Measurements from ENCODE around the gene TEX19. TPM values are rescaled to one million over a fixed set of nuclear protein-coding genes. Genes with fewer than 3 reads are reported as not detected.

Gene TEX19
- total RNA-seq, 2 experiments from 2014 or later, result not detected

GRCh38 chr17:82386255-82386831 is 27.3 kb downstream of the TEX19 start:
- ATAC-seq (ENCODE audit: low read depth), result no peak
- H3K9me3 Mint-ChIP-seq, result no peaks in the 10 kb centered on the region
- H3K4me1 Mint-ChIP-seq, result no peaks in the 10 kb centered on the region
- no peak overlapping the region for H3K27ac Mint-ChIP-seq
- DNase-seq, result no peak
- peaks cover 2% of the 10 kb centered on the region for H3K27me3 Mint-ChIP-seq
- no peak overlapping the region for H3K4me3 Mint-ChIP-seq
- POLR2A ChIA-PET, result no interaction called here
- H3K36me3 Mint-ChIP-seq, result no peaks in the 10 kb centered on the region

GRCh38 chr17:82386881-82387704 is 28.0 kb downstream of the TEX19 start:
- no peaks in the 10 kb centered on the region for H3K4me1 Mint-ChIP-seq
- no peak for DNase-seq
- H3K9me3 Mint-ChIP-seq, result no peaks in the 10 kb centered on the region
- H3K27me3 Mint-ChIP-seq, result peaks cover 2% of the 10 kb centered on the region
- POLR2A ChIA-PET, result interaction anchor here (0.6 kb wide), 1 partner anchor 15 kb away, joined by 3 read pairs; no protein-coding TSS in a partner anchor
- no peak for ATAC-seq (ENCODE audit: low read depth)
- no peak overlapping the region for H3K4me3 Mint-ChIP-seq
- no peak overlapping the region for H3K27ac Mint-ChIP-seq
- H3K36me3 Mint-ChIP-seq, result no peaks in the 10 kb centered on the region

- DNase-seq (no peak), ATAC-seq (ENCODE audit: low read depth) (no peak)
- Mint-ChIP-seq H3K4me1 (no peaks in the 10 kb centered on the region), H3K36me3 (no peaks in the 10 kb centered on the region), H3K9me3 (no peaks in the 10 kb centered on the region), H3K27me3 (peaks cover 2% of the 10 kb centered on the region), H3K4me3 (no peak overlapping the region), H3K27ac (no peak overlapping the region)
- POLR2A ChIA-PET, result interaction anchor here (0.6 kb wide), 1 partner anchor 14 kb away, joined by 3 read pairs; no protein-coding TSS in a partner anchor
Observed at GRCh38 chr17:82387705-82388106, 28.7 kb downstream of the TEX19 start.

GRCh38 chr17:82388223-82388921 is 29.3 kb downstream of the TEX19 start:
- H3K4me3 Mint-ChIP-seq, result no peak overlapping the region
- ATAC-seq (ENCODE audit: low read depth) (no peak), DNase-seq (no peak)
- no peak overlapping the region for H3K27ac Mint-ChIP-seq
- no peaks in the 10 kb centered on the region for H3K9me3 Mint-ChIP-seq
- no peaks in the 10 kb centered on the region for H3K36me3 Mint-ChIP-seq
- H3K4me1 Mint-ChIP-seq, result no peaks in the 10 kb centered on the region
- POLR2A ChIA-PET, result no interaction called here
- peaks cover 2% of the 10 kb centered on the region for H3K27me3 Mint-ChIP-seq

GRCh38 chr17:82388922-82389283 is 29.9 kb downstream of the TEX19 start:
- no peak for ATAC-seq (ENCODE audit: low read depth)
- H3K4me1 Mint-ChIP-seq, result no peaks in the 10 kb centered on the region
- no peaks in the 10 kb centered on the region for H3K9me3 Mint-ChIP-seq
- no peak overlapping the region for H3K27ac Mint-ChIP-seq
- no peak overlapping the region for H3K4me3 Mint-ChIP-seq
- POLR2A ChIA-PET, result interaction anchor here (0.6 kb wide), 1 partner anchor 424 kb away, joined by 3 read pairs; no protein-coding TSS in a partner anchor
- H3K27me3 Mint-ChIP-seq, result peaks cover under 1% of the 10 kb centered on the region
- DNase-seq, result no peak
- no peaks in the 10 kb centered on the region for H3K36me3 Mint-ChIP-seq

GRCh38 chr17:82389379-82389778 is 30.3 kb downstream of the TEX19 start:
- H3K9me3 Mint-ChIP-seq, result no peaks in the 10 kb centered on the region
- POLR2A ChIA-PET, result interaction anchor here (0.6 kb wide), 1 partner anchor 424 kb away, joined by 3 read pairs; no protein-coding TSS in a partner anchor
- H3K4me3 Mint-ChIP-seq, result no peak overlapping the region
- H3K27me3 Mint-ChIP-seq, result no peaks in the 10 kb centered on the region
- DNase-seq (no peak), ATAC-seq (ENCODE audit: low read depth) (no peak)
- no peaks in the 10 kb centered on the region for H3K36me3 Mint-ChIP-seq
- no peaks in the 10 kb centered on the region for H3K4me1 Mint-ChIP-seq
- no peak overlapping the region for H3K27ac Mint-ChIP-seq

- POLR2A ChIA-PET, result interaction anchor here (0.6 kb wide), 1 partner anchor 15 kb away, joined by 3 read pairs; no protein-coding TSS in a partner anchor
- DNase-seq (no peak), ATAC-seq (ENCODE audit: low read depth) (no peak)
- Mint-ChIP-seq H3K36me3 (no peaks in the 10 kb centered on the region), H3K4me1 (no peaks in the 10 kb centered on the region), H3K27ac (no peak overlapping the region), H3K27me3 (no peaks in the 10 kb centered on the region), H3K9me3 (no peaks in the 10 kb centered on the region), H3K4me3 (no peak overlapping the region)
Observed at GRCh38 chr17:82390015-82390859, 31.2 kb downstream of the TEX19 start.

- ATAC-seq (ENCODE audit: low read depth), result no peak
- POLR2A ChIA-PET, result interaction anchor here (0.6 kb wide), 1 partner anchor 14 kb away, joined by 3 read pairs; no protein-coding TSS in a partner anchor
- DNase-seq, result no peak
- H3K4me3 Mint-ChIP-seq, result no peak overlapping the region
- H3K27me3 Mint-ChIP-seq, result no peaks in the 10 kb centered on the region
- H3K27ac Mint-ChIP-seq, result no peak overlapping the region
- peaks cover 2% of the 10 kb centered on the region for H3K36me3 Mint-ChIP-seq
- no peaks in the 10 kb centered on the region for H3K4me1 Mint-ChIP-seq
- H3K9me3 Mint-ChIP-seq, result no peaks in the 10 kb centered on the region
Observed at GRCh38 chr17:82390860-82391435, 31.9 kb downstream of the TEX19 start.

GRCh38 chr17:82391496-82392066 is 32.5 kb downstream of the TEX19 start:
- no peak overlapping the region for H3K27ac Mint-ChIP-seq
- ATAC-seq (ENCODE audit: low read depth), result no peak

GRCh38 chr17:82392209-82392920 is 33.3 kb downstream of the TEX19 start:
- no peak for ATAC-seq (ENCODE audit: low read depth)
- peaks cover 2% of the 10 kb centered on the region for H3K36me3 Mint-ChIP-seq
- H3K27ac Mint-ChIP-seq, result no peak overlapping the region
- H3K9me3 Mint-ChIP-seq, result no peaks in the 10 kb centered on the region
- POLR2A ChIA-PET, result no interaction called here
- H3K4me1 Mint-ChIP-seq, result no peaks in the 10 kb centered on the region
- no peaks in the 10 kb centered on the region for H3K27me3 Mint-ChIP-seq
- no peak overlapping the region for H3K4me3 Mint-ChIP-seq
- no peak for DNase-seq

More at GRCh38 chr17:82391496-82392066, 32.5 kb downstream of the TEX19 start:
- no peak for DNase-seq
- Mint-ChIP-seq H3K36me3 (peaks cover 2% of the 10 kb centered on the region), H3K4me3 (no peak overlapping the region), H3K9me3 (no peaks in the 10 kb centered on the region), H3K27me3 (no peaks in the 10 kb centered on the region), H3K4me1 (no peaks in the 10 kb centered on the region)
- POLR2A ChIA-PET, result no interaction called here

GRCh38 chr17:82392941-82393340 is 33.9 kb downstream of the TEX19 start:
- Mint-ChIP-seq H3K27me3 (no peaks in the 10 kb centered on the region), H3K4me1 (no peaks in the 10 kb centered on the region), H3K4me3 (no peak overlapping the region), H3K27ac (no peak overlapping the region), H3K9me3 (no peaks in the 10 kb centered on the region), H3K36me3 (peaks cover 2% of the 10 kb centered on the region)
- ATAC-seq (ENCODE audit: low read depth), result no peak
- POLR2A ChIA-PET, result no interaction called here
- no peak for DNase-seq

GRCh38 chr17:82394278-82394677 is 35.2 kb downstream of the TEX19 start:
- Mint-ChIP-seq H3K27ac (no peak overlapping the region), H3K27me3 (no peaks in the 10 kb centered on the region), H3K9me3 (no peaks in the 10 kb centered on the region), H3K4me3 (no peak overlapping the region), H3K4me1 (no peaks in the 10 kb centered on the region), H3K36me3 (peaks cover 2% of the 10 kb centered on the region)
- POLR2A ChIA-PET, result interaction anchor here (0.7 kb wide), 1 partner anchor 64 kb away, joined by 3 read pairs; no protein-coding TSS in a partner anchor
- DNase-seq, result no peak
- no peak for ATAC-seq (ENCODE audit: low read depth)

Measured in activated naive CD8-positive, alpha-beta T cell treated with anti-CD3 and anti-CD28 coated beads, Interleukin-2, amount 10 ng/mL, durations not matched to agents 7 days and 5 days (primary cell).